HEK293 (cell line): ENCODE data around the gene MAML2.
A peak's percentile ranks its signal among the peaks of the same experiment; 100 is the strongest.

Experiments
- CTCF ChIA-PET: fragments of 350-600 bp; formaldehyde crosslinking; extraction: SDS; loops from one replicate; lab custom pipeline; 2021; ENCODE audit warnings: antibody characterized with exemption; lab: Yijun Ruan, JAX
- POLR2A ChIA-PET: fragments of 300-600 bp; formaldehyde crosslinking; extraction: SDS; loops from one replicate; lab custom pipeline; 2020; ENCODE audit warnings: antibody characterized with exemption, inconsistent platforms; lab: Yijun Ruan, JAX
- H3K27ac ChIP-seq: fragments of 200-500 bp; sonication (Bioruptor generic); 2 replicates; pipeline ENCODE4 v1.5.1; 2014; ENCODE audit warnings: low read depth, low read length, control low read depth, inconsistent platforms; ENCODE audit errors: extremely low read depth
- H3K36me3 ChIP-seq, 2 experiments: fragments of 200-500 bp in 1 of 2; sonication (Bioruptor generic) in 1 of 2; 1 replicate in 1 of 2; 2 replicates in 1 of 2; pipeline ENCODE4 v1.5.1; 2014 to 2017; ENCODE audit warnings: inconsistent platforms in 2 of 2, low read length in 2 of 2; ENCODE audit not compliant: control insufficient read depth in 2 of 2, insufficient read depth in 1 of 2
- H3K4me1 ChIP-seq: fragments of 200-500 bp; sonication (Bioruptor generic); 2 replicates; pipeline ENCODE4 v1.5.1; 2014; ENCODE audit warnings: mild to moderate bottlenecking, low read length, inconsistent platforms; ENCODE audit not compliant: control insufficient read depth, insufficient read depth
- H3K4me3 ChIP-seq: 2 replicates; pipeline ENCODE4 v1.5.1; 2011; ENCODE audit warnings: low read depth, mild to moderate bottlenecking, control low read depth, low read length, moderate library complexity
- H3K9me3 ChIP-seq: fragments of 200-500 bp; sonication (Bioruptor generic); 2 replicates; pipeline ENCODE4 v1.5.1; 2014; ENCODE audit warnings: low read depth, low read length, inconsistent platforms; ENCODE audit not compliant: control insufficient read depth, insufficient read depth
- KLF8 ChIP-seq: fragments of 450-650 bp; formaldehyde crosslinking; IDR thresholded peaks from 2 replicates; pipeline ENCODE4 v1.5.1; 2016; ENCODE audit warnings: missing biosample characterization, missing genetic modification characterization
- SETDB1 ChIP-seq: IDR thresholded peaks from one replicate; pipeline ENCODE4 v1.6.1; 2017; ENCODE audit warnings: mild to moderate bottlenecking, low read length, moderate library complexity, mixed read lengths; ENCODE audit not compliant: insufficient read length
- ZBTB20 ChIP-seq: fragments of 450-650 bp; formaldehyde crosslinking; IDR thresholded peaks from 2 replicates; pipeline ENCODE4 v1.5.1; 2016; ENCODE audit warnings: missing biosample characterization, missing genetic modification characterization
- ZNF133 ChIP-seq: fragments of 450-650 bp; formaldehyde crosslinking; IDR thresholded peaks from 2 replicates; pipeline ENCODE4 v1.5.1; 2016; ENCODE audit warnings: missing biosample characterization, missing genetic modification characterization
- ZNF202 ChIP-seq: fragments of 450-650 bp; formaldehyde crosslinking; IDR thresholded peaks from 2 replicates; pipeline ENCODE4 v1.5.1; 2016; ENCODE audit warnings: missing biosample characterization, missing genetic modification characterization, borderline replicate concordance
- ZNF26 ChIP-seq: fragments of 450-650 bp; formaldehyde crosslinking; IDR thresholded peaks from 2 replicates; pipeline ENCODE4 v1.5.1; 2016; ENCODE audit warnings: missing biosample characterization, missing genetic modification characterization
- ZNF366 ChIP-seq: fragments of 450-650 bp; formaldehyde crosslinking; conservative IDR thresholded peaks from 2 replicates; pipeline ENCODE4 v1.5.1; 2016; ENCODE audit warnings: missing biosample characterization, missing genetic modification characterization
- ZNF449 ChIP-seq: fragments of 450-650 bp; formaldehyde crosslinking; IDR thresholded peaks from 2 replicates; pipeline ENCODE4 v1.5.1; 2017; ENCODE audit warnings: missing biosample characterization, mild to moderate bottlenecking, missing genetic modification characterization, moderate library complexity
- ZNF513 ChIP-seq: fragments of 450-650 bp; IDR thresholded peaks from 2 replicates; pipeline ENCODE4 v1.5.1; 2018; ENCODE audit warnings: missing biosample characterization, missing genetic modification characterization
- ZNF596 ChIP-seq: fragments of 450-650 bp; IDR thresholded peaks from 2 replicates; pipeline ENCODE4 v1.5.0; 2018; ENCODE audit warnings: missing biosample characterization, mild to moderate bottlenecking, missing genetic modification characterization, moderate library complexity
- ZNF626 ChIP-seq: fragments of 450-650 bp; sonication (Bioruptor Pico); formaldehyde crosslinking; IDR thresholded peaks from 2 replicates; pipeline ENCODE4 v1.5.1; 2018; ENCODE audit warnings: missing biosample characterization, missing genetic modification characterization, inconsistent platforms
- ZNF645 ChIP-seq: fragments of 450-650 bp; formaldehyde crosslinking; IDR thresholded peaks from 2 replicates; pipeline ENCODE4; 2016; ENCODE audit warnings: missing biosample characterization, missing genetic modification characterization
- ZNF785 ChIP-seq: fragments of 450-650 bp; formaldehyde crosslinking; IDR thresholded peaks from 2 replicates; pipeline ENCODE4 v1.5.1; 2016; ENCODE audit warnings: missing biosample characterization, missing genetic modification characterization
- ZNF792 ChIP-seq: fragments of 450-650 bp; formaldehyde crosslinking; IDR thresholded peaks from 2 replicates; pipeline ENCODE4 v1.5.1; 2016; ENCODE audit warnings: missing biosample characterization, missing genetic modification characterization
- TF ChIP-seq, protein P1 (sequence below): IDR thresholded peaks from 2 replicates; pipeline ENCODE4 v1.6.1; 2011; ENCODE audit warnings: mild to moderate bottlenecking, low read depth, low read length, borderline replicate concordance
- TF ChIP-seq, protein P2 (sequence below): fragments of 450-650 bp; formaldehyde crosslinking; optimal IDR thresholded peaks from 2 replicates; pipeline ENCODE3; 2016; ENCODE audit warnings: missing biosample characterization, mild to moderate bottlenecking, missing genetic modification characterization

Gene MAML2

DNA sequence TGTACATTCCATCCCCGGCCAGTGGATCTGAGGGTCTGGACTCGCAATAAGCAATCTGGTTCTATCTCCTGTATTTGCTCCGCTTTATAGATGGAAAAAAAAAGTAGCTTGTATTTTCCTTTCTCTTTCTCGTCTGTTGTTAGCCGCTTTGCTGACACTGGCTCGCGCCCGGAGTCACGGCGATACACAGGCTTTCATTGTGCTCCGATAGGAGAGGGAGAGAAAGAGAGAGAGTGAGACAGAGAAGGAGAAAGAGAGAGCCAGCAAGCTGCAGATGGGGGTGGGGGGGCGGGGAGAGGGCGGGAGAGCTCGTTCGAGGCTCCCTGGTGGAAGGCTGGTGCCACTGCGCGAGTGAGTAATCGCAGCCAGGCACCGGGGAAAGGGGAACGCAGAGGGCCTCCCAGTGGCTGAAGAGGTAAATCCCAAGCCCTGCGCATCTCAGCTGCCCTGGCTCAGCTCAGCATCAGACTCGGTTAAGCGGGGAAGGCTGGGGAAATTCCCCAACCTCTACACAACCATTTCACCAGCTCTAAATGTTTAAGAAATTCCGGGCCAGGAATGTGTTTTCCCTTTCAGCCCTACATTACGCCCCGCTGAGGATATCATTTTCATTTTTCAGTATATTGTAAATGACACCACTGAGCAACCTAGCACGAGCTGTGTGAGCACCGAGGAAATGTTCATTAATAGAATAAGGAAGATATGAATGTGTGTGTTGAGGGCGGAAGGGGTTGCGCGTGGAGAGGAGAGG lies at the start of gene MAML2 (continued):
- TF ChIP-seq ZNF26 = no peak
- TF ChIP-seq ZNF366 (tag by site-specific recombination) = 0 out of 2 replicates have a peak, but pooled peaks have one; percentile 48
- TF ChIP-seq KLF8 (tag by site-specific recombination) = no peak
- TF ChIP-seq ZNF202 (tag by site-specific recombination) = no peak
- peak; percentile 77; the same call in 1 of the 2 replicates for TF ChIP-seq ZNF596 (tag by site-specific recombination)
- TF ChIP-seq ZNF792 (tag by site-specific recombination) = no peak

DNA sequence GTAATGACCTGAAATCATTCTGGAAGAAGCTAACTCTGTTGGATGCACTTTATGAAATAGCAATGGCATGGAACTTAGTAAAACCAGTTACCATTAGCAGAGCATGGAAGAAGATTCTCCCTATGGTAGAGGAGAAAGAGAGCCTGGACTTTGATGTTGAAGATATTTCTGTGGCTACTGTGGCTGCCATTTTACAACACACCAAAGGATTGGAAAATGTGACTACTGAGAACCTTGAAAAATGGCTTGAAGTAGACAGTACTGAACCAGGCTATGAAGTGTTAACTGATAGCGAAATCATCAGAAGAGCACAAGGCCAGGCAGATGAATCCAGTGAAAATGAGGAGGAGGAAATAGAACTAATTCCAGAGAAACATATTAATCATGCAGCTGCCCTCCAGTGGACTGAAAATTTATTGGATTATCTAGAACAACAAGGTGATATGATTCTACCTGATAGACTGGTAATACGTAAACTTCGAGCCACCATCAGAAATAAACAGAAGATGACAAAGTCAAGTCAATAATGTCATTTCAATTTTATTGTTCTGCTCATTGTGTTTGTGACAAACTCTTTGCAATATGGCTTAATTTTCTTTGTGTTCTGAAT lies 48.8 kb upstream of the MAML2 start:
- Histone ChIP-seq H3K27ac (no peak overlapping the region), H3K9me3 (no peaks in the 10 kb centered on the region), H3K36me3 (peaks cover 0 to 3% of the 10 kb centered on the region in 2 experiments; a peak in 1 of 3 replicates), H3K4me3 (no peak overlapping the region), H3K4me1 (no peaks in the 10 kb centered on the region)
- POLR2A ChIA-PET = no interaction called here
- peak; percentile 46 for TF ChIP-seq SETDB1
- TF ChIP-seq ZNF133 (tag by site-specific recombination) = no peak
- TF ChIP-seq ZNF645 (tag by site-specific recombination) = no peak
- CTCF ChIA-PET = no interaction called here

DNA sequence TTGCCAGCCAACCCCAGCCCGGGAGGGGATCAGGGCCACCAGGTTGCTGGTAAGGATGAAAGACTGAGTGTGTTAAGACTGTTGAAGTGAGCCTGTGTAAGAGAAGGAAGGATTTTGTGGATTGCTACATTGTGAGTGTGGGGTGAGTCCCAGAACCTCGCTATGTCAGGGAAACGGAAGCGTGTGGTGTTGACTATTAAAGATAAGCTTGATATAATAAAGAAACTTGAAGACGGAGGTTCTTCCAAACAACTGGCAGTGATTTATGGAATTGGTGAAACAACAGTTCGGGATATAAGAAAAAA lies 47.4 kb upstream of the MAML2 start:
- POLR2A ChIA-PET = interaction anchor here (1.2 to 2.2 kb wide), 5 partner anchors 47 to 600 kb away, joined by 3 to 19 read pairs (median 8); partner anchors contain the start of genes CEP57, FAM76B, MAML2 and MTMR2
- Histone ChIP-seq H3K27ac (peak overlapping the region; percentile 47; the same call in 1 of the 2 replicates), H3K36me3 (peaks cover 0 to 8% of the 10 kb centered on the region in 2 experiments; a peak in 1 of 3 replicates), H3K4me3 (peak overlapping the region; percentile 93), H3K9me3 (no peaks in the 10 kb centered on the region), H3K4me1 (no peaks in the 10 kb centered on the region)
- CTCF ChIA-PET = interaction anchor here (1.1 kb wide), 1 partner anchor 28 kb away, joined by 5 read pairs; no protein-coding TSS in a partner anchor
- TF ChIP-seq, protein P1, sequence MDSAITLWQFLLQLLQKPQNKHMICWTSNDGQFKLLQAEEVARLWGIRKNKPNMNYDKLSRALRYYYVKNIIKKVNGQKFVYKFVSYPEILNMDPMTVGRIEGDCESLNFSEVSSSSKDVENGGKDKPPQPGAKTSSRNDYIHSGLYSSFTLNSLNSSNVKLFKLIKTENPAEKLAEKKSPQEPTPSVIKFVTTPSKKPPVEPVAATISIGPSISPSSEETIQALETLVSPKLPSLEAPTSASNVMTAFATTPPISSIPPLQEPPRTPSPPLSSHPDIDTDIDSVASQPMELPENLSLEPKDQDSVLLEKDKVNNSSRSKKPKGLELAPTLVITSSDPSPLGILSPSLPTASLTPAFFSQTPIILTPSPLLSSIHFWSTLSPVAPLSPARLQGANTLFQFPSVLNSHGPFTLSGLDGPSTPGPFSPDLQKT = no peak
- TF ChIP-seq ZBTB20 (tag by site-specific recombination) (no peak), ZNF513 (tag by site-specific recombination) (no peak), ZNF449 (tag by site-specific recombination) (no peak), ZNF626 (tag by site-specific recombination) (no peak), ZNF785 (no peak), ZNF26 (no peak), SETDB1 (peak; percentile 0)
- TF ChIP-seq, protein P2, sequence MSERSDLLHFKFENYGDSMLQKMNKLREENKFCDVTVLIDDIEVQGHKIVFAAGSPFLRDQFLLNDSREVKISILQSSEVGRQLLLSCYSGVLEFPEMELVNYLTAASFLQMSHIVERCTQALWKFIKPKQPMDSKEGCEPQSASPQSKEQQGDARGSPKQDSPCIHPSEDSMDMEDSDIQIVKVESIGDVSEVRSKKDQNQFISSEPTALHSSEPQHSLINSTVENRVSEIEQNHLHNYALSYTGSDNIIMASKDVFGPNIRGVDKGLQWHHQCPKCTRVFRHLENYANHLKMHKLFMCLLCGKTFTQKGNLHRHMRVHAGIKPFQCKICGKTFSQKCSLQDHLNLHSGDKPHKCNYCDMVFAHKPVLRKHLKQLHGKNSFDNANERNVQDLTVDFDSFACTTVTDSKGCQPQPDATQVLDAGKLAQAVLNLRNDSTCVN (tag by site-specific recombination) = no peak
